ENCODE results near the gene CFAP20DC. TPM values are rescaled to one million over a fixed set of nuclear protein-coding genes. Genes with fewer than 3 reads are reported as not detected.

CFAP20DC gene
- total RNA-seq, 2 donors from 2014 or later: 6.5 to 9.5 TPM

- peaks cover 7% of the 10 kb centered on the region for H3K4me1 ChIP-seq (ENCODE audit: control insufficient read depth, insufficient read depth, low read length)
- TF ChIP-seq, protein P1, sequence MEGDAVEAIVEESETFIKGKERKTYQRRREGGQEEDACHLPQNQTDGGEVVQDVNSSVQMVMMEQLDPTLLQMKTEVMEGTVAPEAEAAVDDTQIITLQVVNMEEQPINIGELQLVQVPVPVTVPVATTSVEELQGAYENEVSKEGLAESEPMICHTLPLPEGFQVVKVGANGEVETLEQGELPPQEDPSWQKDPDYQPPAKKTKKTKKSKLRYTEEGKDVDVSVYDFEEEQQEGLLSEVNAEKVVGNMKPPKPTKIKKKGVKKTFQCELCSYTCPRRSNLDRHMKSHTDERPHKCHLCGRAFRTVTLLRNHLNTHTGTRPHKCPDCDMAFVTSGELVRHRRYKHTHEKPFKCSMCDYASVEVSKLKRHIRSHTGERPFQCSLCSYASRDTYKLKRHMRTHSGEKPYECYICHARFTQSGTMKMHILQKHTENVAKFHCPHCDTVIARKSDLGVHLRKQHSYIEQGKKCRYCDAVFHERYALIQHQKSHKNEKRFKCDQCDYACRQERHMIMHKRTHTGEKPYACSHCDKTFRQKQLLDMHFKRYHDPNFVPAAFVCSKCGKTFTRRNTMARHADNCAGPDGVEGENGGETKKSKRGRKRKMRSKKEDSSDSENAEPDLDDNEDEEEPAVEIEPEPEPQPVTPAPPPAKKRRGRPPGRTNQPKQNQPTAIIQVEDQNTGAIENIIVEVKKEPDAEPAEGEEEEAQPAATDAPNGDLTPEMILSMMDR (conservative IDR thresholded peaks at IDR 0.05): no peak
- Mint-ChIP-seq H3K9me3 (no peaks in the 10 kb centered on the region), H3K27ac (no peak overlapping the region), H3K4me1 (peaks cover 14% of the 10 kb centered on the region), H3K36me3 (ENCODE audit: low read depth) (peaks cover 1% of the 10 kb centered on the region), H3K4me3 (no peak overlapping the region), H3K27me3 (ENCODE audit: insufficient read depth) (no peaks in the 10 kb centered on the region)
- H3K9ac ChIP-seq (ENCODE audit: extremely low read depth, low read length, poor library complexity, severe bottlenecking): no peak overlapping the region
- no peaks in the 10 kb centered on the region for H3K27me3 ChIP-seq (ENCODE audit: control insufficient read depth, insufficient read depth, low read length, poor library complexity, severe bottlenecking)
- WGBS, 2 experiments (ENCODE audit: insufficient coverage in 1 of 2, insufficient read length in 1 of 2): 88% methylated on average over 2 of the region's 2 CpGs; no CpG with 5 or more reads in 1 of the 2 experiments
- DNase-seq: no peak
- no peak overlapping the region for H3K27ac ChIP-seq (ENCODE audit: low read depth, low read length)
- H3K4me3 ChIP-seq (ENCODE audit: low read length): no peak overlapping the region
- H3K36me3 ChIP-seq (ENCODE audit: control insufficient read depth, insufficient read depth, low read length): no peaks in the 10 kb centered on the region
- no peaks in the 10 kb centered on the region for H3K9me3 ChIP-seq (ENCODE audit: control insufficient read depth, low read length)
Observed at GRCh38 chr3:58962040-58962651, 87.7 kb downstream of the CFAP20DC start.

DNA sequence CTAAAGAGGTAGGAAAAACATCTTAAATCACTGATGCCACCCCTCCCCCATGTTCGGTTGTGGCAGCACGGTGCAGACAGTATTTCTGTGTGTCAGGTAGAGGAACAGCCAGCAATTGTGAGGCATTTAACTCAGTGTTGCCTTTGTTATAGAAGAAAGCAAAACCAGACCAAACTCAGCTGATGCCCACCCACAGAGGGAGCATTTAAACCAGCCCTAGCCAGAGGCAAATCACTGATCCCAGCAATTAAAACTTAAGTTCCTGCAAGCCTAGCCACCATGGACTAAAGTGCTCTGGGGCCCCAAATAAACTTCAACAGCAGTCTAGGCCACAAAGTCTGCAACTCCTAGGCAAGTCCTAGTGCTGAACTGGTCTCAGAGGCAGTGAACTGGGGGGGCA, 94.5 kb downstream of the CFAP20DC start:
- DNase-seq: peak; percentile 45
- Mint-ChIP-seq H3K27me3 (ENCODE audit: insufficient read depth) (no peaks in the 10 kb centered on the region), H3K4me3 (no peak overlapping the region), H3K36me3 (ENCODE audit: low read depth) (no peaks in the 10 kb centered on the region), H3K9me3 (no peaks in the 10 kb centered on the region), H3K4me1 (peaks cover 5% of the 10 kb centered on the region), H3K27ac (peak overlapping the region; percentile 70)
- H3K9me3 ChIP-seq (ENCODE audit: control insufficient read depth, low read length): no peaks in the 10 kb centered on the region
- peak overlapping the region; percentile 2 for H3K27ac ChIP-seq (ENCODE audit: low read depth, low read length)
- no peaks in the 10 kb centered on the region for H3K27me3 ChIP-seq (ENCODE audit: control insufficient read depth, insufficient read depth, low read length, poor library complexity, severe bottlenecking)
- H3K9ac ChIP-seq (ENCODE audit: extremely low read depth, low read length, poor library complexity, severe bottlenecking): no peak overlapping the region
- TF ChIP-seq, protein P1 (conservative IDR thresholded peaks at IDR 0.05): no peak
- H3K4me3 ChIP-seq (ENCODE audit: low read length): no peak overlapping the region
- WGBS, 2 experiments (ENCODE audit: insufficient coverage in 1 of 2, insufficient read length in 1 of 2): 53 to 78% methylated on average over 2 of the region's 2 CpGs
- H3K4me1 ChIP-seq (ENCODE audit: control insufficient read depth, insufficient read depth, low read length): no peaks in the 10 kb centered on the region
- H3K36me3 ChIP-seq (ENCODE audit: control insufficient read depth, insufficient read depth, low read length): no peaks in the 10 kb centered on the region

GRCh38 chr3:58953288-58953687, 96.5 kb downstream of the CFAP20DC start:
- H3K36me3 Mint-ChIP-seq (ENCODE audit: low read depth): no peaks in the 10 kb centered on the region
- H3K9me3 ChIP-seq (ENCODE audit: control insufficient read depth, low read length): no peaks in the 10 kb centered on the region
- H3K27me3 ChIP-seq (ENCODE audit: control insufficient read depth, insufficient read depth, low read length, poor library complexity, severe bottlenecking): no peaks in the 10 kb centered on the region
- H3K36me3 ChIP-seq (ENCODE audit: control insufficient read depth, insufficient read depth, low read length): no peaks in the 10 kb centered on the region
- WGBS, 2 experiments (ENCODE audit: insufficient coverage in 1 of 2, insufficient read length in 1 of 2): 94% methylated on average over 1 of the region's 1 CpG; no CpG with 5 or more reads in 1 of the 2 experiments
- H3K9me3 Mint-ChIP-seq: no peaks in the 10 kb centered on the region
- no peak overlapping the region for H3K4me3 Mint-ChIP-seq
- H3K4me1 Mint-ChIP-seq: peaks cover 5% of the 10 kb centered on the region
- no peak overlapping the region for H3K27ac ChIP-seq (ENCODE audit: low read depth, low read length)
- TF ChIP-seq, protein P1 (conservative IDR thresholded peaks at IDR 0.05): no peak
- no peak overlapping the region for H3K9ac ChIP-seq (ENCODE audit: extremely low read depth, low read length, poor library complexity, severe bottlenecking)
- H3K4me3 ChIP-seq (ENCODE audit: low read length): no peak overlapping the region
- H3K27me3 Mint-ChIP-seq (ENCODE audit: insufficient read depth): no peaks in the 10 kb centered on the region
- no peak for DNase-seq
- H3K4me1 ChIP-seq (ENCODE audit: control insufficient read depth, insufficient read depth, low read length): no peaks in the 10 kb centered on the region
- no peak overlapping the region for H3K27ac Mint-ChIP-seq

Data from endodermal cell (in vitro differentiated cells).